Measurements from ENCODE around the gene THUMPD1. TPM values are rescaled to one million over a fixed set of nuclear protein-coding genes. Genes with fewer than 3 reads are reported as not detected.

THUMPD1 gene
- total RNA-seq, result 116 and 162 TPM in 2 replicates

GRCh38 chr16:20741554-20742285 lies at the start of gene THUMPD1:
Gene THUMPD1, minus strand, starts transcription at chr16:20741818. Its CDS starts 79 bp downstream, at chr16:20741739.

GRCh38 chr16:20763461-20764232 lies 22.0 kb upstream of the THUMPD1 start, which contains the start of gene ACSM3:
Gene ACSM3, plus strand, starts transcription at chr16:20764014. Its CDS starts 6,021 bp downstream, at chr16:20770035.

Other genes with a start within 250 kb of the THUMPD1 start
- not detected in 2 replicates for gene ACSM2B, start 165.5 kb downstream of the THUMPD1 start, total RNA-seq
- 0.21 TPM in 1 of 2 replicates, not detected in the other for gene ACSM1, start 44.1 kb downstream of the THUMPD1 start, total RNA-seq
- 1.4 and 1.7 TPM in 2 replicates for gene ACSM3, start 22.2 kb upstream of the THUMPD1 start, total RNA-seq
- gene ERI2, start 64.7 kb upstream of the THUMPD1 start, total RNA-seq, result 23.6 and 32.2 TPM in 2 replicates
- gene REXO5, start 64.7 kb upstream of the THUMPD1 start, total RNA-seq, result 1.4 and 1.7 TPM in 2 replicates
- 17.9 and 33.5 TPM in 2 replicates for gene DCUN1D3, start 158.5 kb upstream of the THUMPD1 start, total RNA-seq
- 28.4 and 75.5 TPM in 2 replicates for gene LYRM1, start 159.0 kb upstream of the THUMPD1 start, total RNA-seq

Measured in nasal cavity respiratory epithelium epithelial cell of viscerocranial mucosa (primary cell).